H1 (cell line): ENCODE data around the gene UBE2V1. TPM values are rescaled to one million over a fixed set of nuclear protein-coding genes. Genes with fewer than 3 reads are reported as not detected.

Source experiments
- BCL11A ChIP-seq, 2 experiments: IDR thresholded peaks; one replicate each; pipeline ENCODE4 v1.6.1; 2011; ENCODE audit warnings: low read depth in 2 of 2, low read length in 2 of 2, mild to moderate bottlenecking in 2 of 2
- EZH2 ChIP-seq: fragments of 200-600 bp; sonication (generic); IDR thresholded peaks from 2 replicates; pipeline ENCODE4 v1.7.1; 2012; ENCODE audit warnings: low read depth, mild to moderate bottlenecking, moderate library complexity, low read length, inconsistent platforms; ENCODE audit not compliant: severe bottlenecking
- PHF8 ChIP-seq: fragments of 200-600 bp; sonication (generic); conservative IDR thresholded peaks from 2 replicates; pipeline ENCODE4 v1.7.1; 2012; ENCODE audit warnings: low read depth, mild to moderate bottlenecking, inconsistent platforms, low read length, moderate library complexity
- RNF2 ChIP-seq: fragments of 200-900, 300-1000 bp; sonication (generic); IDR thresholded peaks from 2 replicates; pipeline ENCODE4 v1.7.1; 2016; ENCODE audit warnings: borderline replicate concordance, low read depth, mild to moderate bottlenecking, antibody characterized with exemption, low read length; ENCODE audit not compliant: poor library complexity, severe bottlenecking; ENCODE audit errors: missing control alignments
- polyA plus RNA-seq, 7 experiments: library from polyadenylated mRNA; depleted of rRNA in 3 of 7; stranded (reverse) in 5 of 7; unstranded in 2 of 7; fragments of >200 nt in 5 of 7; fragments of 200-250 nt in 2 of 7; gene quantifications; 1 replicate in 5 of 7; 2 replicates in 1 of 7; 4 replicates in 1 of 7; pipeline versions ENCODE4 v1.2.1 to v1.2.3, GENCODE V29; 2011 to 2013; ENCODE audit warnings: missing spikeins in 2 of 7, mixed read lengths in 2 of 7
- total RNA-seq: library from RNA; stranded (reverse); fragmentation: NEBNext Ultra II Directional; extraction: Animal tissue kit (Norgen Biotek cat#: 25700); gene quantifications from 2 replicates; pipeline ENCODE4 v1.2.1, GENCODE V29; 2021
- TF ChIP-seq, protein P1 (sequence below): IDR thresholded peaks from 2 replicates; pipeline ENCODE4 v1.6.1; 2012; ENCODE audit warnings: inconsistent platforms
- TF ChIP-seq, protein P2 (sequence below): IDR thresholded peaks from 2 replicates; pipeline ENCODE4 v1.6.1; 2012; ENCODE audit warnings: low read length, inconsistent platforms
- TF ChIP-seq, protein P3 (sequence below): IDR thresholded peaks from 2 replicates; pipeline ENCODE4 v1.6.1; 2011; ENCODE audit warnings: low read length, improper control_type of control experiment

The UBE2V1 gene
- total and polyA plus RNA-seq, 2 of the 8 experiments (the other 6 are each of a cell fraction or from before 2014, with no cell fraction given), result 141 to 184 TPM

- TF ChIP-seq, protein P1, sequence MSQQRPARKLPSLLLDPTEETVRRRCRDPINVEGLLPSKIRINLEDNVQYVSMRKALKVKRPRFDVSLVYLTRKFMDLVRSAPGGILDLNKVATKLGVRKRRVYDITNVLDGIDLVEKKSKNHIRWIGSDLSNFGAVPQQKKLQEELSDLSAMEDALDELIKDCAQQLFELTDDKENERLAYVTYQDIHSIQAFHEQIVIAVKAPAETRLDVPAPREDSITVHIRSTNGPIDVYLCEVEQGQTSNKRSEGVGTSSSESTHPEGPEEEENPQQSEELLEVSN, result no peak
- TF ChIP-seq, protein P2, sequence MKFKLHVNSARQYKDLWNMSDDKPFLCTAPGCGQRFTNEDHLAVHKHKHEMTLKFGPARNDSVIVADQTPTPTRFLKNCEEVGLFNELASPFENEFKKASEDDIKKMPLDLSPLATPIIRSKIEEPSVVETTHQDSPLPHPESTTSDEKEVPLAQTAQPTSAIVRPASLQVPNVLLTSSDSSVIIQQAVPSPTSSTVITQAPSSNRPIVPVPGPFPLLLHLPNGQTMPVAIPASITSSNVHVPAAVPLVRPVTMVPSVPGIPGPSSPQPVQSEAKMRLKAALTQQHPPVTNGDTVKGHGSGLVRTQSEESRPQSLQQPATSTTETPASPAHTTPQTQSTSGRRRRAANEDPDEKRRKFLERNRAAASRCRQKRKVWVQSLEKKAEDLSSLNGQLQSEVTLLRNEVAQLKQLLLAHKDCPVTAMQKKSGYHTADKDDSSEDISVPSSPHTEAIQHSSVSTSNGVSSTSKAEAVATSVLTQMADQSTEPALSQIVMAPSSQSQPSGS, result no peak
- TF ChIP-seq RNF2, result no peak
- TF ChIP-seq PHF8, result no peak
- no peak for TF ChIP-seq BCL11A (IDR thresholded peaks at IDR 0.05; ENCODE audit: low read depth in 2 of 2, low read length in 2 of 2)
- TF ChIP-seq EZH2, result no peak
- TF ChIP-seq, protein P3, sequence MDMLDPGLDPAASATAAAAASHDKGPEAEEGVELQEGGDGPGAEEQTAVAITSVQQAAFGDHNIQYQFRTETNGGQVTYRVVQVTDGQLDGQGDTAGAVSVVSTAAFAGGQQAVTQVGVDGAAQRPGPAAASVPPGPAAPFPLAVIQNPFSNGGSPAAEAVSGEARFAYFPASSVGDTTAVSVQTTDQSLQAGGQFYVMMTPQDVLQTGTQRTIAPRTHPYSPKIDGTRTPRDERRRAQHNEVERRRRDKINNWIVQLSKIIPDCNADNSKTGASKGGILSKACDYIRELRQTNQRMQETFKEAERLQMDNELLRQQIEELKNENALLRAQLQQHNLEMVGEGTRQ, result no peak
Measured at GRCh38 chr20:50123418-50123817, 10.5 kb upstream of the UBE2V1 start (continued).
